ENCODE data around the gene SRC. TPM values are rescaled to one million over a fixed set of nuclear protein-coding genes. Genes with fewer than 3 reads are reported as not detected.

Gene SRC
- total and polyA plus RNA-seq, 7 donors = 0.86 to 3.0 (median 1.3) TPM

DNA sequence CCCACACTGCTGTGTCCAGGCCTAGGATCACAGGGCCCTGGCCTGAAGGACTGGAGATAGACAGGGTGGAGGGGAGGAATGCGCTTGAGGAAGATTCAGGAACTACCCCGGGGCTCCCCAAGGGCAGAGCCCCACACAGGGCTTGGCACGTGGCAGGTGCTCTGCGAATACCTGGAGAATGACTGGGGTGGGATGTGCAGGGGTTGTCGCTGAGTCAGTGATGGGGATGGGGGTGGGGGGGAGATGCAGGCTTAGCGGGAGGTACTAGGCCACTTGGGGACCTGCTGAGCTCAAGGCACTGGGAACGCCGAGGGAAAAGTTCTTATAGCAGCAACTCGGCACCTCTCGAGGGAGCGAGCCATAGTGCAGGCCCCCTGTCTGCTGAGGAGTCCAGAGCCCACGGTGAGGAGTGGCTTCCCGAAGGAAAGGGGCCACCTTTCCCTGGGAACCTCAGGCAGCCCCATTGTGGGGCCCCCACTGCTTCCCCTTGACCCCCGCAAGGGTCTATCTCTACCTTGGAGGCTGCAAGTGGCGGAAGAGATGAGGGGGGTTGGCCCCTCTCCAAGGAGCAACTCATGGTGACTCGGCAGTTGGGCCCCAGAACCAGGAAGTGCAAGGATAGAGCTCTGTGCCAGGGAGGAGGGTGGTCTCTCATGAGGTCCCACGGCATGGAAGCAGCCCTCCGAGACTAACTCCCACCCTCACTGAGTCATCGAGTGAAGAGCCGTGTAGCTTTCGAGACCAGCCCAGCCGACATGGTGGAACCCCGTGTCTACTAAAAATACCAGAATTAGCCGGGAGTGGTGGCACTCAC is 33.1 kb downstream of the SRC start:
- ATAC-seq (peak in 1 of 4 donors; percentile 13), DNase-seq (peak in 1 of 2 donors; percentile 42)
- Histone ChIP-seq H3K27me3 (ENCODE audit: insufficient read depth in 3 of 3, low read length in 2 of 3) (no peaks in the 10 kb centered on the region), H3K4me3 (no peak overlapping the region), H3K9me3 (no peaks in the 10 kb centered on the region), H3K4me1 (no peaks in the 10 kb centered on the region), H3K36me3 (ENCODE audit: insufficient read depth in 1 of 2, low read depth in 1 of 2) (no peaks in the 10 kb centered on the region), H3K27ac (no peak overlapping the region)
- 77 to 81% (median 78%) methylated on average over 22 to 24 of the region's 24 CpGs for WGBS, 3 donors
- intact Hi-C loops (cut with DNase I) = no loop called here
- TF ChIP-seq, protein P1, sequence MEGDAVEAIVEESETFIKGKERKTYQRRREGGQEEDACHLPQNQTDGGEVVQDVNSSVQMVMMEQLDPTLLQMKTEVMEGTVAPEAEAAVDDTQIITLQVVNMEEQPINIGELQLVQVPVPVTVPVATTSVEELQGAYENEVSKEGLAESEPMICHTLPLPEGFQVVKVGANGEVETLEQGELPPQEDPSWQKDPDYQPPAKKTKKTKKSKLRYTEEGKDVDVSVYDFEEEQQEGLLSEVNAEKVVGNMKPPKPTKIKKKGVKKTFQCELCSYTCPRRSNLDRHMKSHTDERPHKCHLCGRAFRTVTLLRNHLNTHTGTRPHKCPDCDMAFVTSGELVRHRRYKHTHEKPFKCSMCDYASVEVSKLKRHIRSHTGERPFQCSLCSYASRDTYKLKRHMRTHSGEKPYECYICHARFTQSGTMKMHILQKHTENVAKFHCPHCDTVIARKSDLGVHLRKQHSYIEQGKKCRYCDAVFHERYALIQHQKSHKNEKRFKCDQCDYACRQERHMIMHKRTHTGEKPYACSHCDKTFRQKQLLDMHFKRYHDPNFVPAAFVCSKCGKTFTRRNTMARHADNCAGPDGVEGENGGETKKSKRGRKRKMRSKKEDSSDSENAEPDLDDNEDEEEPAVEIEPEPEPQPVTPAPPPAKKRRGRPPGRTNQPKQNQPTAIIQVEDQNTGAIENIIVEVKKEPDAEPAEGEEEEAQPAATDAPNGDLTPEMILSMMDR (IDR thresholded peaks at IDR 0.05) = no peak

DNA sequence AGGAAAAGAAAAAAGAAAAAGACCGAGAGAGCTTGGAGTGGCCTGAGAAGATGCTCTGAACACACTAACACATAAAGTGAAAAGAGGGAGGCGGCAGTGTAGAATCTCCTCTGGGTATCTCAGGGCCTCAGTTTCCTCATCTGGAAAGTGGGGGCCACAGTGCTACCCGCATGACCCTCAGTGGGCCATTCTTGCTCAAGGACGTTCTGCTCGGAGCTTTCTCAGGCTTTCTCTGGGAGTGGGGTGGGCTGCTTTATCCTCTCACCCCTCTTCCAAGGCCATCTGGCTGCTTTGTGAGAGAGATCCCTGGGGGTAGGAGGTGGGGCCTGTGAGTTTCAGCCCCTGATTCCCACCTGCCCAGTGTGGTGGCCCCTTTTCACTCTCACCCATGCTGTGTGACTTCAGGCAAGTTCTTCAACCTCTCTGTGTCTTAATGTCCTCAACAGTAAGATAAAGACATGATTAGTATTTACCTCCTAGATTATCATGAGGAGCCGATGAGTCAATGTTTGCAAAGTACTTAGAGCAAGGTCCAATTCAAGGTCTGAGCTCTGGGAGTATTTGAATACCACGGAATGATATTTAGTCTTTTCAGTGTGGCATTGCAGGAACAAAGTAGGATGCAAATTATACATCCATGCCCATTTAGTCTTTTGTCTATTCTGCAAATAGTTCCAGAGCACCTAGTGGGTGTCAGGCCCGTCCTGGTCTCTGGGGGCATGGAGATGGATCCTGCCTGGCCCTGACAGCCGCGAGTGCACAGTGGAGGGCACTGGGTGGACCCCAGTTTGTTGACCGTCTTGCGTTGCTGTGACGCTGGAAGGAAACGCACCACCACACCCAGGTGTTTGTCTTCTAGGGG is 34.3 kb downstream of the SRC start:
- H3K36me3 ChIP-seq (ENCODE audit: insufficient read depth in 1 of 2, low read depth in 1 of 2) = no peaks in the 10 kb centered on the region
- no peak for ATAC-seq
- DNase-seq = peak in 1 of 2 donors; percentile 28
- TF ChIP-seq, protein P1 (IDR thresholded peaks at IDR 0.05) = no peak
- intact Hi-C loops (cut with DNase I) = loop anchor here (5.0 kb wide), 3 partner anchors 93 to 188 kb away; partner anchors contain the start of gene MANBAL (in 1 of the 2)
- no peak overlapping the region for H3K27ac ChIP-seq
- WGBS, 3 donors = 86 to 88% (median 86%) methylated on average over 14 of the region's 14 CpGs
- no peaks in the 10 kb centered on the region for H3K4me1 ChIP-seq
- H3K27me3 ChIP-seq (ENCODE audit: insufficient read depth in 3 of 3, low read length in 2 of 3) = no peaks in the 10 kb centered on the region
- H3K9me3 ChIP-seq = no peaks in the 10 kb centered on the region
- no peak overlapping the region for H3K4me3 ChIP-seq

DNA sequence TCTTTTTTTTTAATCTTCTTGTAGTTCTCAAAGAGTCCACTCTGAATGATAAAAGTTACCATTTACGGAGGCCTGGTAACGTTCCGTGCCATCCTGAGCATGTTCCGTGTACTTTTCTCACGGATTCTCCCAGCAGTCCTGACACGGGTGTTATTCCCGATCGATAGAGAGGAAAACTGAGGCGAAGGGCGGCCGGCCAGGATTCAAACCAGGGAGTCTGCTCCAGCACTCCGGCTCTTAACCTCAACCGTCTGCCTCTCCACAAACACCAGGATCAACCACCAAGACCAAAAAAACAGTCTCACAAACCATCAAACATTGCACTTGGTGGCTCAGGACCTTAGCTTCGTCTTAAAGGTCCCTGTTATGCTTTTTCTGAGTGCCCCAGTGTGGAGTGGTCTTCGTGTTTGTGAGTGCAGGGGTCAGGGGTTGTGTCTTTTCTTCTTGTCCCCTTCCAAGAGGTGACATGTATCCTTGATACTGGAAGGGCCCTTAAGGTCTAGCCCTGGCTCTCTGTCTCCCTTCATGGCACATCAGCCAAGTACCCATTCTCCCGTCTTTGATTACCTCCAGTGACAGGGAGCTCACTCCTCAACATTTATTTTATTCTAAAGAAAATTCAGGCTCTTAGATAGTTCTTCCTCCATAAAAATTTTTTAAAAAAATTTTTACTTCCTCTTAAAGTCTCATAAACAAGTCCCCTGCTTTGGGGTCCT is 35.1 kb downstream of the SRC start:
- no peaks in the 10 kb centered on the region for H3K4me1 ChIP-seq
- peak in 1 of 2 donors; percentile 38 for DNase-seq
- H3K4me3 ChIP-seq = no peak overlapping the region
- intact Hi-C loops (cut with DNase I) = loop anchor here (5.0 kb wide), 3 partner anchors 94 to 189 kb away; partner anchors contain the start of gene MANBAL (in 1 of the 2)
- no peaks in the 10 kb centered on the region for H3K27me3 ChIP-seq (ENCODE audit: insufficient read depth in 3 of 3, low read length in 2 of 3)
- H3K27ac ChIP-seq = no peak overlapping the region
- WGBS, 3 donors = 88 to 89% (median 88%) methylated on average over 16 of the region's 16 CpGs
- no peak for ATAC-seq
- H3K36me3 ChIP-seq (ENCODE audit: insufficient read depth in 1 of 2, low read depth in 1 of 2) = no peaks in the 10 kb centered on the region
- no peaks in the 10 kb centered on the region for H3K9me3 ChIP-seq
- TF ChIP-seq, protein P1 (IDR thresholded peaks at IDR 0.05) = no peak

DNA sequence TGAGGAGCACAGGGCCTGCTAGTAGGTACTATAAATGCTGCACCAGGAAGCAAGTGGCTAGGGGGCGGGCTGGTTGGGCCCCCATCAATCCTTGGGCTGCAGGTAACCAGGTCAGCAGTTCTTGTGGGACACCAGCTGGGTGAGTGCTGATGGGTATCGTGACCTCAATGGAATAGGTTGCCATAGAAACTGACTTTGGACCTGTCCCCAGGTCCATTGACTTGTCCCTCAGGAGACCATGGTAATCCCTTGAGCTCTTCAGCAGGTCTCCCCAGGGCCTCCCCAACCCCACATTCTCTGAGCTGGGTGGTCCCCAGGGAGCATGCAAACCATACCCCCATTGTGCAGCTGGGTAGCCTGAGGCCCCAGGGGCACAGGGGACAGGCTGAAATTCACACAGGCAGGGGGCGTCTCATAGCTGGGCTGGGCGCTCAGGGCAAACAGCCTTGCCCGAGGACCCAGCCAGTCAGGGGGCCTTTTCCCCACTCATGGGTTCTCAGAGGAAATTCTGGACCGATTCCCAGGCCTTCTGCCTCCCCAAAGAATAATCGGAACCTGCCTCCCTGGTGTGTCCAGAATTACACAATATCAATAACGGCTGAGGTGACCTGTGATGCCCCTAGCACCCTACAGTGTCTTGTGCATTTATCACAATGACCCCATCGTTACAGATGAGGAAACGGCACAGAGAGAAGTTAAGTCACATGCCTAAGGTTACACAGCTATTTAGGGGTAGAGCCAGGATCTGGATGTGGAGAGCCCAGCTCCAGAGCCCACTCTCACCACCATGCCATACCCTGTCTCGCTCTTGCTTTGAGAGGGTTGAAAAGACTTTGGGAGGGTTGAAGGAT is 35.9 kb downstream of the SRC start:
- H3K27me3 ChIP-seq (ENCODE audit: insufficient read depth in 3 of 3, low read length in 2 of 3) = no peaks in the 10 kb centered on the region
- no peaks in the 10 kb centered on the region for H3K4me1 ChIP-seq
- intact Hi-C loops (cut with DNase I) = loop anchor here (5.0 kb wide), 3 partner anchors 95 to 190 kb away; partner anchors contain the start of gene MANBAL (in 1 of the 2)
- DNase-seq = peak in 1 of 2 donors; percentile 36
- no peak overlapping the region for H3K4me3 ChIP-seq
- H3K36me3 ChIP-seq (ENCODE audit: insufficient read depth in 1 of 2, low read depth in 1 of 2) = no peaks in the 10 kb centered on the region
- ATAC-seq = no peak
- no peaks in the 10 kb centered on the region for H3K9me3 ChIP-seq
- H3K27ac ChIP-seq = no peak overlapping the region
- 78 to 82% (median 81%) methylated on average over 11 of the region's 11 CpGs for WGBS, 3 donors
- TF ChIP-seq, protein P1 (IDR thresholded peaks at IDR 0.05) = no peak

Measured in psoas muscle (tissue), 8 donors.